Ectodermal cell (in vitro differentiated cells): ENCODE data around the gene SV2C.

Source experiments
- H3K27ac ChIP-seq: 2 replicates; pipeline ENCODE4 v1.7.0; 2013; ENCODE audit warnings: mild to moderate bottlenecking, low read depth, low read length; ENCODE audit not compliant: insufficient read depth, poor library complexity, severe bottlenecking
- H3K27me3 ChIP-seq: 2 replicates; pipeline ENCODE4 v1.7.0; 2013; ENCODE audit warnings: mild to moderate bottlenecking, low read length; ENCODE audit not compliant: insufficient read depth, control insufficient read depth, poor library complexity, severe bottlenecking
- H3K36me3 ChIP-seq: one replicate; pipeline ENCODE4 v1.7.0; 2013; ENCODE audit warnings: low read length; ENCODE audit not compliant: control insufficient read depth, insufficient read depth
- H3K4me1 ChIP-seq: one replicate; pipeline ENCODE4 v1.7.0; 2013; ENCODE audit warnings: low read length; ENCODE audit not compliant: control insufficient read depth, insufficient read depth
- H3K4me3 ChIP-seq: 2 replicates; pipeline ENCODE4 v1.7.0; 2013; ENCODE audit warnings: low read depth, low read length, control low read depth; ENCODE audit not compliant: insufficient read depth
- H3K9me3 ChIP-seq: 2 replicates; pipeline ENCODE4 v1.7.0; 2013; ENCODE audit warnings: mild to moderate bottlenecking, low read length, moderate library complexity; ENCODE audit not compliant: control insufficient read depth
- WGBS, 2 experiments: methylation state at CpG; one replicate each; pipeline ENCODE4 v1.1.7; 2013; ENCODE audit warnings: missing lambda C conversion rate in 2 of 2; 5-methylcytosine and 5-hydroxymethylcytosine counted together

Gene SV2C

GRCh38 chr5:76178913-76179312, 95.7 kb downstream of the SV2C start:
- H3K27me3 ChIP-seq: no peaks in the 10 kb centered on the region
- no peaks in the 10 kb centered on the region for H3K9me3 ChIP-seq
- 89 to 93% methylated on average over 5 of the region's 5 CpGs for WGBS, 2 experiments
- no peak overlapping the region for H3K4me3 ChIP-seq
- H3K4me1 ChIP-seq: peaks cover 4% of the 10 kb centered on the region
- H3K36me3 ChIP-seq: no peaks in the 10 kb centered on the region
- H3K27ac ChIP-seq: no peak overlapping the region

- 95% methylated on average over 8 of the region's 8 CpGs for WGBS, 2 experiments
- H3K4me1 ChIP-seq: no peaks in the 10 kb centered on the region
- H3K36me3 ChIP-seq: no peaks in the 10 kb centered on the region
- no peaks in the 10 kb centered on the region for H3K9me3 ChIP-seq
- H3K4me3 ChIP-seq: no peak overlapping the region
- no peak overlapping the region for H3K27ac ChIP-seq
- H3K27me3 ChIP-seq: no peaks in the 10 kb centered on the region
These were observed 97.9 kb downstream of the SV2C start for GRCh38 chr5:76180814-76181805.

- H3K4me3 ChIP-seq: no peak overlapping the region
- H3K4me1 ChIP-seq: no peaks in the 10 kb centered on the region
- H3K27ac ChIP-seq: no peak overlapping the region
- H3K27me3 ChIP-seq: no peaks in the 10 kb centered on the region
- H3K36me3 ChIP-seq: no peaks in the 10 kb centered on the region
- no peaks in the 10 kb centered on the region for H3K9me3 ChIP-seq
These were observed 104.2 kb downstream of the SV2C start for GRCh38 chr5:76187386-76187785.

GRCh38 chr5:76190356-76190755, 107.2 kb downstream of the SV2C start:
- Histone ChIP-seq H3K4me3 (no peak overlapping the region), H3K9me3 (no peaks in the 10 kb centered on the region), H3K4me1 (no peaks in the 10 kb centered on the region), H3K27ac (no peak overlapping the region), H3K36me3 (no peaks in the 10 kb centered on the region), H3K27me3 (no peaks in the 10 kb centered on the region)
- WGBS, 2 experiments: 96% methylated on average over 3 of the region's 3 CpGs

GRCh38 chr5:76192837-76193236, 109.7 kb downstream of the SV2C start:
- Histone ChIP-seq H3K27ac (no peak overlapping the region), H3K9me3 (no peaks in the 10 kb centered on the region), H3K36me3 (no peaks in the 10 kb centered on the region), H3K4me3 (no peak overlapping the region), H3K27me3 (no peaks in the 10 kb centered on the region), H3K4me1 (no peaks in the 10 kb centered on the region)
- 79 to 82% methylated on average over 5 of the region's 5 CpGs for WGBS, 2 experiments

- Histone ChIP-seq H3K36me3 (no peaks in the 10 kb centered on the region), H3K9me3 (no peaks in the 10 kb centered on the region), H3K27me3 (no peaks in the 10 kb centered on the region), H3K4me3 (no peak overlapping the region), H3K4me1 (no peaks in the 10 kb centered on the region), H3K27ac (no peak overlapping the region)
These were observed 110.5 kb downstream of the SV2C start for GRCh38 chr5:76193635-76194034.

GRCh38 chr5:76194340-76194739, 111.2 kb downstream of the SV2C start:
- WGBS, 2 experiments: 78 to 81% methylated on average over 3 of the region's 3 CpGs
- H3K4me1 ChIP-seq: no peaks in the 10 kb centered on the region
- no peaks in the 10 kb centered on the region for H3K36me3 ChIP-seq
- no peaks in the 10 kb centered on the region for H3K9me3 ChIP-seq
- no peak overlapping the region for H3K27ac ChIP-seq
- H3K4me3 ChIP-seq: no peak overlapping the region
- H3K27me3 ChIP-seq: no peaks in the 10 kb centered on the region

GRCh38 chr5:76196457-76196856, 113.3 kb downstream of the SV2C start:
- no peaks in the 10 kb centered on the region for H3K27me3 ChIP-seq
- H3K9me3 ChIP-seq: no peaks in the 10 kb centered on the region
- H3K27ac ChIP-seq: no peak overlapping the region
- H3K4me1 ChIP-seq: no peaks in the 10 kb centered on the region
- WGBS, 2 experiments: 97 to 98% methylated on average over 3 of the region's 3 CpGs
- H3K36me3 ChIP-seq: no peaks in the 10 kb centered on the region
- H3K4me3 ChIP-seq: no peak overlapping the region

- Histone ChIP-seq H3K9me3 (no peaks in the 10 kb centered on the region), H3K36me3 (no peaks in the 10 kb centered on the region), H3K4me1 (no peaks in the 10 kb centered on the region), H3K4me3 (no peak overlapping the region), H3K27me3 (no peaks in the 10 kb centered on the region), H3K27ac (no peak overlapping the region)
- WGBS, 2 experiments: 85 to 86% methylated on average over 2 of the region's 2 CpGs
These were observed 113.8 kb downstream of the SV2C start for GRCh38 chr5:76196886-76197489.

- Histone ChIP-seq H3K9me3 (no peaks in the 10 kb centered on the region), H3K27me3 (no peaks in the 10 kb centered on the region), H3K27ac (no peak overlapping the region), H3K4me1 (no peaks in the 10 kb centered on the region), H3K4me3 (no peak overlapping the region), H3K36me3 (no peaks in the 10 kb centered on the region)
- 92% methylated on average over 3 of the region's 3 CpGs for WGBS, 2 experiments
These were observed 114.5 kb downstream of the SV2C start for GRCh38 chr5:76197726-76198125.
